SK-N-SH (cell line): Measurements from ENCODE around the gene SLC30A2. TPM values are rescaled to one million over a fixed set of nuclear protein-coding genes. Genes with fewer than 3 reads are reported as not detected.

Source experiments
- CTCF ChIA-PET: fragments of 300-600, 350-600 bp; formaldehyde crosslinking; extraction: SDS; loops from one replicate; lab custom pipeline; 2021; lab: Yijun Ruan, JAX
- POLR2A ChIA-PET: fragments of 350-600 bp; sonication (Branson Sonifier 250); formaldehyde crosslinking; extraction: SDS; loops from one replicate; lab custom pipeline; 2020; ENCODE audit warnings: antibody characterized with exemption, inconsistent platforms; lab: Yijun Ruan, JAX
- DNase-seq: peaks from one replicate; pipeline ENCODE4 v3.0.0; 2012
- H2AFZ ChIP-seq: fragments of 200-600 bp; sonication (generic); 2 replicates; pipeline ENCODE4 v1.8.1; 2016; ENCODE audit warnings: antibody characterized with exemption, mild to moderate bottlenecking, low read depth
- H3F3A ChIP-seq: fragments of 200-600 bp; sonication (generic); replicated peaks from 2 replicates; pipeline ENCODE3; 2016; ENCODE audit warnings: antibody characterized with exemption, mild to moderate bottlenecking; ENCODE audit not compliant: insufficient read depth
- H3K27ac ChIP-seq, 2 experiments: fragments of 200-500 bp in 1 of 2; fragments of 200-600 bp in 1 of 2; sonication (Bioruptor generic) in 1 of 2; sonication (generic), shearing (Covaris generic) in 1 of 2; 2 replicates each; pipeline versions ENCODE4 v1.5.1 to v1.6.1; 2014 to 2016; ENCODE audit warnings: low read depth in 2 of 2, inconsistent platforms in 1 of 2, low read length in 1 of 2, mild to moderate bottlenecking in 1 of 2, mixed read lengths in 1 of 2
- H3K27me3 ChIP-seq: fragments of 200-600 bp; sonication (generic), shearing (Covaris generic); 2 replicates; pipeline ENCODE4 v1.6.1; 2016; ENCODE audit warnings: mixed run types; ENCODE audit not compliant: insufficient read depth
- H3K36me3 ChIP-seq, 2 experiments: fragments of 200-500 bp in 1 of 2; fragments of 200-600 bp in 1 of 2; sonication (Bioruptor generic) in 1 of 2; sonication (generic) in 1 of 2; replicated peaks in 1 of 2; 2 replicates each; pipeline versions ENCODE3 to v1.5.1; 2014 to 2016; ENCODE audit warnings: low read length in 1 of 2, mild to moderate bottlenecking in 1 of 2; ENCODE audit not compliant: insufficient read depth in 2 of 2, control insufficient read depth in 1 of 2
- H3K4me1 ChIP-seq, 2 experiments: fragments of 200-500 bp in 1 of 2; fragments of 200-600 bp in 1 of 2; sonication (Bioruptor generic) in 1 of 2; sonication (generic), shearing (Covaris generic) in 1 of 2; 2 replicates each; pipeline versions ENCODE4 v1.5.1 to v1.6.1; 2014 to 2016; ENCODE audit warnings: low read depth in 1 of 2, low read length in 1 of 2, mixed run types in 1 of 2; ENCODE audit not compliant: insufficient read depth in 2 of 2, control insufficient read depth in 1 of 2
- H3K4me2 ChIP-seq: fragments of 200-600 bp; sonication (generic), shearing (Covaris generic); 2 replicates; pipeline ENCODE4 v1.6.1; 2017; ENCODE audit warnings: mixed run types
- H3K4me3 ChIP-seq, 2 experiments: fragments of 200-500 bp in 1 of 2; fragments of 200-600 bp in 1 of 2; sonication (Bioruptor generic) in 1 of 2; sonication (generic), shearing (Covaris generic) in 1 of 2; 2 replicates each; pipeline versions ENCODE4 v1.5.1 to v1.8.1; 2014 to 2016; ENCODE audit warnings: low read depth in 2 of 2, inconsistent platforms in 1 of 2, low read length in 1 of 2, mild to moderate bottlenecking in 1 of 2, mixed read lengths in 1 of 2, moderate library complexity in 1 of 2
- H3K79me2 ChIP-seq: fragments of 200-600 bp; sonication (generic); 2 replicates; pipeline ENCODE4 v1.8.1; 2017; ENCODE audit warnings: mild to moderate bottlenecking; ENCODE audit not compliant: insufficient read depth
- H3K9ac ChIP-seq: fragments of 200-600 bp; sonication (generic); 2 replicates; pipeline ENCODE4 v1.6.1; 2017; ENCODE audit warnings: mixed run types
- H3K9me2 ChIP-seq: fragments of 200-600 bp; sonication (generic); 2 replicates; pipeline ENCODE4 v1.6.1; 2017; ENCODE audit warnings: mixed run types
- H3K9me3 ChIP-seq: fragments of 200-600 bp; sonication (generic); 2 replicates; pipeline ENCODE4 v1.6.1; 2017; ENCODE audit warnings: mixed run types, mild to moderate bottlenecking, moderate library complexity
- H4K20me1 ChIP-seq: fragments of 200-600 bp; sonication (generic); 2 replicates; pipeline ENCODE4 v1.6.1; 2017; ENCODE audit warnings: mild to moderate bottlenecking, mixed run types; ENCODE audit not compliant: insufficient read depth
- ELF1 ChIP-seq: IDR thresholded peaks from 2 replicates; pipeline ENCODE4 v1.4.0; 2012
- IRF3 ChIP-seq: fragments of 150-350 bp; IDR thresholded peaks from 2 replicates; pipeline ENCODE4 v1.6.1; 2016; ENCODE audit warnings: mild to moderate bottlenecking, low read depth, low read length
- MEF2A ChIP-seq: IDR thresholded peaks from 2 replicates; pipeline ENCODE4 v1.4.0; 2012; ENCODE audit warnings: low read depth, borderline replicate concordance
- MXI1 ChIP-seq: IDR thresholded peaks from 2 replicates; pipeline ENCODE4 v1.6.1; 2012; ENCODE audit warnings: mild to moderate bottlenecking, low read depth, low read length, improper control_type of control experiment
- REST ChIP-seq: IDR thresholded peaks from 2 replicates; pipeline ENCODE4 v1.6.1; 2012; ENCODE audit warnings: mild to moderate bottlenecking, low read depth, low read length, moderate library complexity
- RXRA ChIP-seq: IDR thresholded peaks from 2 replicates; pipeline ENCODE4 v1.4.0; 2012; ENCODE audit warnings: low read depth, mild to moderate bottlenecking, borderline replicate concordance
- SIN3A ChIP-seq: IDR thresholded peaks from 2 replicates; pipeline ENCODE4 v1.6.1; 2012; ENCODE audit warnings: low read depth, mild to moderate bottlenecking, low read length, moderate library complexity, borderline replicate concordance
- TEAD4 ChIP-seq: IDR thresholded peaks from 2 replicates; pipeline ENCODE4 v1.4.0; 2012; ENCODE audit warnings: mild to moderate bottlenecking, borderline replicate concordance; ENCODE audit not compliant: insufficient read depth
- WGBS: methylation state at CpG from one replicate; pipeline ENCODE4 v1.1.6; 2017; ENCODE audit warnings: low lambda C conversion rate; 5-methylcytosine and 5-hydroxymethylcytosine counted together
- polyA plus RNA-seq, 3 experiments: library from polyadenylated mRNA; depleted of rRNA; stranded (reverse); fragments of >200 nt; gene quantifications; 2 replicates each; pipeline ENCODE4 v1.2.3, GENCODE V29; 2012
- TF ChIP-seq, protein P1 (sequence below): fragments of 200-600 bp; sonication (generic); IDR thresholded peaks from 2 replicates; pipeline ENCODE4 v1.6.1; 2017; ENCODE audit warnings: antibody characterized with exemption, mild to moderate bottlenecking, moderate library complexity

SLC30A2 gene
- polyA plus RNA-seq, 1 of the 3 experiments (the other 2 are of a cell fraction): not detected

DNA sequence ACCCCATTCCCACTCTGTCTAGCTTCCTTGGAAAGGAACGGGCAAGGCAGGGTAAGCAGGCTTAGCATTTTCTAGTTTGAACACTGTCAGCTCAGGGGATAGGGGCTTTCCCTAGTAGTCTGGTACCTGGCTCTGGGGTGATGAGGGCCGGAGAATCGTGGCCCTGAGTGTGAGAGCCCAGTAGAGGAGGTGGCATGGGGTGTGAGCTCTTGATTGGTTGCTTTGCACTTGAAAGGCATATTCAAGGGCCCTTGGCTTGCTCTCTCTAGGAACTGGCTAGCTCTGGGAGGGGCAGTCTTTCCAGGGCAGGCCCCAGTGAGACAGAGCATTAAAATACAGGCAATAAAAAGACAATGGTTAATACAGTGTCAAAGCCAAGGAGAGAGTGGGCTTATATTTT is 35.1 kb downstream of the SLC30A2 start:
- Histone ChIP-seq H4K20me1 (no peaks in the 10 kb centered on the region), H3K9ac (no peak overlapping the region), H3K4me2 (no peak overlapping the region), H3K9me2 (no peaks in the 10 kb centered on the region), H2AFZ (no peak overlapping the region), H3K27ac (no peak overlapping the region), H3K4me1 (no peaks in the 10 kb centered on the region), H3F3A (no peaks in the 10 kb centered on the region), H3K4me3 (no peak overlapping the region), H3K27me3 (no peaks in the 10 kb centered on the region), H3K79me2 (no peaks in the 10 kb centered on the region), H3K36me3 (no peaks in the 10 kb centered on the region), H3K9me3 (no peaks in the 10 kb centered on the region)
- no peak for DNase-seq
- WGBS: 97% methylated on average over 3 of the region's 3 CpGs
- TF ChIP-seq MEF2A (no peak), IRF3 (no peak), MXI1 (no peak), TEAD4 (no peak), ELF1 (no peak), SIN3A (no peak), REST (no peak), RXRA (no peak)
- TF ChIP-seq, protein P1, sequence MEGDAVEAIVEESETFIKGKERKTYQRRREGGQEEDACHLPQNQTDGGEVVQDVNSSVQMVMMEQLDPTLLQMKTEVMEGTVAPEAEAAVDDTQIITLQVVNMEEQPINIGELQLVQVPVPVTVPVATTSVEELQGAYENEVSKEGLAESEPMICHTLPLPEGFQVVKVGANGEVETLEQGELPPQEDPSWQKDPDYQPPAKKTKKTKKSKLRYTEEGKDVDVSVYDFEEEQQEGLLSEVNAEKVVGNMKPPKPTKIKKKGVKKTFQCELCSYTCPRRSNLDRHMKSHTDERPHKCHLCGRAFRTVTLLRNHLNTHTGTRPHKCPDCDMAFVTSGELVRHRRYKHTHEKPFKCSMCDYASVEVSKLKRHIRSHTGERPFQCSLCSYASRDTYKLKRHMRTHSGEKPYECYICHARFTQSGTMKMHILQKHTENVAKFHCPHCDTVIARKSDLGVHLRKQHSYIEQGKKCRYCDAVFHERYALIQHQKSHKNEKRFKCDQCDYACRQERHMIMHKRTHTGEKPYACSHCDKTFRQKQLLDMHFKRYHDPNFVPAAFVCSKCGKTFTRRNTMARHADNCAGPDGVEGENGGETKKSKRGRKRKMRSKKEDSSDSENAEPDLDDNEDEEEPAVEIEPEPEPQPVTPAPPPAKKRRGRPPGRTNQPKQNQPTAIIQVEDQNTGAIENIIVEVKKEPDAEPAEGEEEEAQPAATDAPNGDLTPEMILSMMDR: no peak
- ChIA-PET POLR2A (no interaction called here), CTCF (interaction anchor here (0.8 to 2.4 kb wide), 10 partner anchors 9 to 223 kb away, joined by 3 to 10 read pairs (median 4); partner anchors contain the start of genes CEP85, EXTL1 and PAFAH2)
